Tibial nerve (tissue), 3 donors: Measurements from ENCODE around the gene PROX1.

Experiments used
- CTCF ChIP-seq, 5 experiments: fragments of 200-600 bp in 3 of 5; fragments of 450-650 bp in 2 of 5; sonication (generic) in 3 of 5; IDR thresholded peaks; one replicate each; pipeline ENCODE4 v1.5.1; 2016 to 2019; ENCODE audit warnings: antibody characterized with exemption in 5 of 5, mild to moderate bottlenecking in 3 of 5, moderate library complexity in 2 of 5
- POLR2A ChIP-seq, 2 donors: fragments of 450-650 bp; IDR thresholded peaks; one replicate each; pipeline ENCODE4 v1.6.1; 2017; ENCODE audit warnings: antibody characterized with exemption in 2 of 2, mild to moderate bottlenecking in 2 of 2, moderate library complexity in 2 of 2

GRCh38 chr1:214004014-214004413 lies 16.2 kb downstream of the PROX1 start:
- TF ChIP-seq CTCF (IDR thresholded peaks at IDR 0.05) (no peak), POLR2A (IDR thresholded peaks at IDR 0.05) (no peak)
